ENCODE results near the gene NTM. TPM values are rescaled to one million over a fixed set of nuclear protein-coding genes. Genes with fewer than 3 reads are reported as not detected.

The NTM gene
- total RNA-seq, 1 experiment from 2014 or later = not detected

DNA sequence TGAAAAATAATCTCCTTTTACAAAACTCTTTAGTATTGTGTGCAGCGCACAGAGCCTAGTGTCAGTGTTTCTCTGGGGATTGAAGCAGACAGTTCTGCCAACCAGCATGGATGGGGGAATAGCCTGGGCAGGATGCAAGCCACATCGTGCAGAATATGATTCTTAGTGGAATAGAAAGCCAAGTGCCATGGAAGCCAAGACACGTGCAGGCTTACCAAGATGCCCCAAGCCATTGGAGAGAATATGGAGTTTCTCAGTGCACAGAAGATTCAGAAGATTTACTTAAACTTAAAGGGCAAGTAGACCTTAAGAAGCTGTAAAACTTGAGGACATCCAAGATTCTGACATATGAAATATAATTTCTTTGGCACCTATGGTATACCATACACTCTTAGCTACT is 917.6 kb downstream of the NTM start:
- Histone ChIP-seq H3K9me2 (ENCODE audit: insufficient read depth) (no peaks in the 10 kb centered on the region), H3K4me2 (ENCODE audit: low read length) (no peak overlapping the region), H3K9me3 (ENCODE audit: control insufficient read depth in 1 of 2, insufficient read depth in 1 of 2, low read depth in 1 of 2, low read length in 2 of 2) (peaks cover 4 to 27% of the 10 kb centered on the region in 2 experiments; a peak in 2 of 4 replicates), H3K79me2 (ENCODE audit: insufficient read depth, low read length) (no peaks in the 10 kb centered on the region), H3K4me3 (replicated peaks in 1 of 2; ENCODE audit: low read depth in 1 of 2, low read length in 2 of 2) (no peak overlapping the region), H2AFZ (ENCODE audit: low read depth, low read length, poor library complexity, severe bottlenecking) (no peak overlapping the region), H3K4me1 (ENCODE audit: control insufficient read depth in 1 of 2, insufficient read depth in 2 of 2, low read length in 2 of 2) (no peaks in the 10 kb centered on the region), H3K27ac (ENCODE audit: low read depth, low read length) (no peak overlapping the region), H3K27me3 (ENCODE audit: insufficient read depth, low read length) (no peaks in the 10 kb centered on the region), H3K36me3 (ENCODE audit: control insufficient read depth in 1 of 2, insufficient read depth in 2 of 2, low read length in 2 of 2) (no peaks in the 10 kb centered on the region), H4K20me1 (ENCODE audit: insufficient read depth) (no peaks in the 10 kb centered on the region), H3K9ac (ENCODE audit: low read length) (no peak overlapping the region)
- TF ChIP-seq YY1 (IDR thresholded peaks at IDR 0.05; ENCODE audit: extremely low read depth, insufficient replicate concordance, low read depth, low read length) (no peak), EZH2 (IDR thresholded peaks at IDR 0.05) (no peak), EGR1 (IDR thresholded peaks at IDR 0.05; ENCODE audit: low read depth) (no peak), SP1 (IDR thresholded peaks at IDR 0.05; ENCODE audit: low read depth) (no peak), SIN3A (IDR thresholded peaks at IDR 0.05; ENCODE audit: low read depth) (no peak), CBX3 (IDR thresholded peaks at IDR 0.05; ENCODE audit: low read depth) (no peak), ZFX (IDR thresholded peaks at IDR 0.05) (no peak), CEBPB (IDR thresholded peaks at IDR 0.05; ENCODE audit: low read depth) (no peak), TCF7L2 (IDR thresholded peaks at IDR 0.05; ENCODE audit: borderline replicate concordance, extremely low read depth, insufficient read depth, insufficient read length) (no peak), POLR2AphosphoS5 (IDR thresholded peaks at IDR 0.05; ENCODE audit: low read depth, low read length) (no peak), SRF (IDR thresholded peaks at IDR 0.05; ENCODE audit: low read depth) (no peak)
- TF ChIP-seq, protein P1, sequence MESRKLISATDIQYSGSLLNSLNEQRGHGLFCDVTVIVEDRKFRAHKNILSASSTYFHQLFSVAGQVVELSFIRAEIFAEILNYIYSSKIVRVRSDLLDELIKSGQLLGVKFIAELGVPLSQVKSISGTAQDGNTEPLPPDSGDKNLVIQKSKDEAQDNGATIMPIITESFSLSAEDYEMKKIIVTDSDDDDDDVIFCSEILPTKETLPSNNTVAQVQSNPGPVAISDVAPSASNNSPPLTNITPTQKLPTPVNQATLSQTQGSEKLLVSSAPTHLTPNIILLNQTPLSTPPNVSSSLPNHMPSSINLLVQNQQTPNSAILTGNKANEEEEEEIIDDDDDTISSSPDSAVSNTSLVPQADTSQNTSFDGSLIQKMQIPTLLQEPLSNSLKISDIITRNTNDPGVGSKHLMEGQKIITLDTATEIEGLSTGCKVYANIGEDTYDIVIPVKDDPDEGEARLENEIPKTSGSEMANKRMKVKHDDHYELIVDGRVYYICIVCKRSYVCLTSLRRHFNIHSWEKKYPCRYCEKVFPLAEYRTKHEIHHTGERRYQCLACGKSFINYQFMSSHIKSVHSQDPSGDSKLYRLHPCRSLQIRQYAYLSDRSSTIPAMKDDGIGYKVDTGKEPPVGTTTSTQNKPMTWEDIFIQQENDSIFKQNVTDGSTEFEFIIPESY (IDR thresholded peaks at IDR 0.05; ENCODE audit: extremely low read depth, insufficient replicate concordance, low read length) = no peak
- TF ChIP-seq, protein P2, sequence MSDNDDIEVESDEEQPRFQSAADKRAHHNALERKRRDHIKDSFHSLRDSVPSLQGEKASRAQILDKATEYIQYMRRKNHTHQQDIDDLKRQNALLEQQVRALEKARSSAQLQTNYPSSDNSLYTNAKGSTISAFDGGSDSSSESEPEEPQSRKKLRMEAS (IDR thresholded peaks at IDR 0.05) = no peak
- TF ChIP-seq, protein P3, sequence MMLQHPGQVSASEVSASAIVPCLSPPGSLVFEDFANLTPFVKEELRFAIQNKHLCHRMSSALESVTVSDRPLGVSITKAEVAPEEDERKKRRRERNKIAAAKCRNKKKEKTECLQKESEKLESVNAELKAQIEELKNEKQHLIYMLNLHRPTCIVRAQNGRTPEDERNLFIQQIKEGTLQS (IDR thresholded peaks at IDR 0.05) = no peak
- TF ChIP-seq, protein P4, sequence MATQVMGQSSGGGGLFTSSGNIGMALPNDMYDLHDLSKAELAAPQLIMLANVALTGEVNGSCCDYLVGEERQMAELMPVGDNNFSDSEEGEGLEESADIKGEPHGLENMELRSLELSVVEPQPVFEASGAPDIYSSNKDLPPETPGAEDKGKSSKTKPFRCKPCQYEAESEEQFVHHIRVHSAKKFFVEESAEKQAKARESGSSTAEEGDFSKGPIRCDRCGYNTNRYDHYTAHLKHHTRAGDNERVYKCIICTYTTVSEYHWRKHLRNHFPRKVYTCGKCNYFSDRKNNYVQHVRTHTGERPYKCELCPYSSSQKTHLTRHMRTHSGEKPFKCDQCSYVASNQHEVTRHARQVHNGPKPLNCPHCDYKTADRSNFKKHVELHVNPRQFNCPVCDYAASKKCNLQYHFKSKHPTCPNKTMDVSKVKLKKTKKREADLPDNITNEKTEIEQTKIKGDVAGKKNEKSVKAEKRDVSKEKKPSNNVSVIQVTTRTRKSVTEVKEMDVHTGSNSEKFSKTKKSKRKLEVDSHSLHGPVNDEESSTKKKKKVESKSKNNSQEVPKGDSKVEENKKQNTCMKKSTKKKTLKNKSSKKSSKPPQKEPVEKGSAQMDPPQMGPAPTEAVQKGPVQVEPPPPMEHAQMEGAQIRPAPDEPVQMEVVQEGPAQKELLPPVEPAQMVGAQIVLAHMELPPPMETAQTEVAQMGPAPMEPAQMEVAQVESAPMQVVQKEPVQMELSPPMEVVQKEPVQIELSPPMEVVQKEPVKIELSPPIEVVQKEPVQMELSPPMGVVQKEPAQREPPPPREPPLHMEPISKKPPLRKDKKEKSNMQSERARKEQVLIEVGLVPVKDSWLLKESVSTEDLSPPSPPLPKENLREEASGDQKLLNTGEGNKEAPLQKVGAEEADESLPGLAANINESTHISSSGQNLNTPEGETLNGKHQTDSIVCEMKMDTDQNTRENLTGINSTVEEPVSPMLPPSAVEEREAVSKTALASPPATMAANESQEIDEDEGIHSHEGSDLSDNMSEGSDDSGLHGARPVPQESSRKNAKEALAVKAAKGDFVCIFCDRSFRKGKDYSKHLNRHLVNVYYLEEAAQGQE (IDR thresholded peaks at IDR 0.05; ENCODE audit: low read depth) = no peak
- TF ChIP-seq, protein P5, sequence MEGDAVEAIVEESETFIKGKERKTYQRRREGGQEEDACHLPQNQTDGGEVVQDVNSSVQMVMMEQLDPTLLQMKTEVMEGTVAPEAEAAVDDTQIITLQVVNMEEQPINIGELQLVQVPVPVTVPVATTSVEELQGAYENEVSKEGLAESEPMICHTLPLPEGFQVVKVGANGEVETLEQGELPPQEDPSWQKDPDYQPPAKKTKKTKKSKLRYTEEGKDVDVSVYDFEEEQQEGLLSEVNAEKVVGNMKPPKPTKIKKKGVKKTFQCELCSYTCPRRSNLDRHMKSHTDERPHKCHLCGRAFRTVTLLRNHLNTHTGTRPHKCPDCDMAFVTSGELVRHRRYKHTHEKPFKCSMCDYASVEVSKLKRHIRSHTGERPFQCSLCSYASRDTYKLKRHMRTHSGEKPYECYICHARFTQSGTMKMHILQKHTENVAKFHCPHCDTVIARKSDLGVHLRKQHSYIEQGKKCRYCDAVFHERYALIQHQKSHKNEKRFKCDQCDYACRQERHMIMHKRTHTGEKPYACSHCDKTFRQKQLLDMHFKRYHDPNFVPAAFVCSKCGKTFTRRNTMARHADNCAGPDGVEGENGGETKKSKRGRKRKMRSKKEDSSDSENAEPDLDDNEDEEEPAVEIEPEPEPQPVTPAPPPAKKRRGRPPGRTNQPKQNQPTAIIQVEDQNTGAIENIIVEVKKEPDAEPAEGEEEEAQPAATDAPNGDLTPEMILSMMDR (IDR thresholded peaks at IDR 0.05 in 2 of 3, conservative IDR thresholded peaks at IDR 0.05 in 1 of 3; ENCODE audit: borderline replicate concordance in 1 of 3, insufficient read depth in 1 of 3, low read depth in 2 of 3, low read length in 2 of 3) = no peak
- ChIA-PET RAD21 (ENCODE audit: low non-redundant PET in 1 of 2, low total read pairs in 2 of 2, uncharacterized antibody in 2 of 2, unreplicated experiment in 2 of 2) (no interaction called here), CTCF (no interaction called here), POLR2A (no interaction called here)
- intact Hi-C loops (cut with micrococcal nuclease) = no loop called here
- DNase-seq (ENCODE audit: low read depth, low spot score) (no peak), ATAC-seq (no peak)
- BruUV-seq (replicated peaks) = no TSS peak

Measured in HCT116 (cell line).